Activated naive CD4-positive, alpha-beta T cell treated with anti-CD3 and anti-CD28 coated beads, Interleukin-2, amount 10 ng/mL, durations not matched to agents 7 days and 5 days (primary cell): ENCODE results near the gene ODR4.
A peak's percentile ranks its signal among the peaks of the same experiment; 100 is the strongest.
"Not testable (repeated sequence)": the region's sequence is repeated elsewhere in the genome, so short reads cannot be mapped to it uniquely, and the experiment has no call there.

Experiments
- CTCF ChIA-PET: fragments of 350-600 bp; sonication (Branson Sonifier 250); formaldehyde crosslinking; loops from one replicate; lab custom pipeline; 2021; ENCODE audit warnings: antibody characterized with exemption; lab: Charles Lee
- DNase-seq: peaks from one replicate; pipeline ENCODE4 v3.0.0-alpha.2; 2020
- H3K27ac Mint-ChIP-seq: one replicate; pipeline ENCODE4 v1.8.0; 2021; ENCODE audit warnings: mild to moderate bottlenecking, moderate library complexity, mixed read lengths
- H3K27me3 Mint-ChIP-seq: one replicate; pipeline ENCODE4 v1.8.0; 2021; ENCODE audit warnings: mild to moderate bottlenecking, mixed read lengths
- H3K36me3 Mint-ChIP-seq: one replicate; pipeline ENCODE4 v1.8.0; 2021; ENCODE audit warnings: mixed read lengths
- H3K4me1 Mint-ChIP-seq: one replicate; pipeline ENCODE4 v1.8.0; 2021; ENCODE audit warnings: mixed read lengths
- H3K4me3 Mint-ChIP-seq: one replicate; pipeline ENCODE4 v1.8.0; 2021; ENCODE audit warnings: mild to moderate bottlenecking, moderate library complexity, mixed read lengths
- H3K9me3 Mint-ChIP-seq: one replicate; pipeline ENCODE4 v1.8.0; 2021; ENCODE audit warnings: mixed read lengths

ODR4 gene

GRCh38 chr1:186375152-186375928 lies at the start of gene ODR4, which contains the start of gene TPR:
Gene ODR4 (plus strand): TSS chr1:186375838. CDS start chr1:186379786, 3,948 bp downstream.
Gene TPR (minus strand): TSS chr1:186375253. CDS start chr1:186375028, 225 bp downstream.
- CTCF ChIA-PET, result interaction anchor here (0.6 to 2.4 kb wide), 29 partner anchors 10 to 611 kb away, joined by 3 to 24 read pairs (median 4); partner anchors contain the start of gene PRG4
- peaks cover 24% of the 10 kb centered on the region for H3K36me3 Mint-ChIP-seq

GRCh38 chr1:186326009-186326408 lies 49.6 kb upstream of the ODR4 start:
- peaks cover 32% of the 10 kb centered on the region for H3K4me1 Mint-ChIP-seq
- CTCF ChIA-PET, result interaction anchor here (0.9 to 3.4 kb wide), 11 partner anchors 9 to 58 kb away, joined by 3 to 37 read pairs (median 7); partner anchors contain the start of genes ODR4 and TPR
- DNase-seq, result no peak
- peaks cover 59% of the 10 kb centered on the region for H3K36me3 Mint-ChIP-seq
- no peaks in the 10 kb centered on the region for H3K9me3 Mint-ChIP-seq
- H3K4me3 Mint-ChIP-seq, result no peak overlapping the region
- H3K27me3 Mint-ChIP-seq, result no peaks in the 10 kb centered on the region
- H3K27ac Mint-ChIP-seq, result no peak overlapping the region

More at GRCh38 chr1:186375152-186375928, at the start of gene ODR4, which contains the start of gene TPR:
- peak within 1 kb of the TSS; percentile 96 for H3K27ac Mint-ChIP-seq
- no peaks in the 10 kb centered on the region for H3K9me3 Mint-ChIP-seq
- peak within 1 kb of the TSS; percentile 99 for H3K4me3 Mint-ChIP-seq
- peaks cover 5% of the 10 kb centered on the region for H3K27me3 Mint-ChIP-seq
- DNase-seq, result peak; percentile 98
- H3K4me1 Mint-ChIP-seq, result peaks cover 52% of the 10 kb centered on the region

DNA sequence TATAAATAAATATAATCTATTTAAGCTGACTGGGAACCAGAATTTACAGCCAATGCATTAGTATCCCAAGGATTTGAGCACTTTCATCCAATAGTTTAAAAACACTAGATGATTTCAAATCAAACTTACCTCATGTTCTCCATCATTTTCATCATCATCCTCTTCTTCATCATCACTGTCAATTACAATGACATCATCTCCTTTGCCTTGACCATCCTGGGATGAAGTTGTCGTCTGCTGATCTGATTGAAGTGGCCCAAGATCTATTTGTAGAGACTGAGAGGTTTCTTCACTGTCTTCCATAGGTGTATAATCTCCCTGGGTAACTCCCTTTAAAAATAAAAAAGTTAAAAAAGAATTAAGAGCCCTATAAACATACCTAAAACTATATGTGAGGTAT lies 48.3 kb upstream of the ODR4 start:
- Mint-ChIP-seq H3K4me1 (peaks cover 19% of the 10 kb centered on the region), H3K36me3 (peaks cover 48% of the 10 kb centered on the region), H3K27me3 (no peaks in the 10 kb centered on the region), H3K4me3 (no peak overlapping the region), H3K27ac (no peak overlapping the region), H3K9me3 (no peaks in the 10 kb centered on the region)
- CTCF ChIA-PET, result no interaction called here
- no peak for DNase-seq

GRCh38 chr1:186330758-186331157 lies 44.9 kb upstream of the ODR4 start:
- Mint-ChIP-seq H3K27ac (no peak overlapping the region), H3K4me3 (no peak overlapping the region), H3K9me3 (no peaks in the 10 kb centered on the region), H3K27me3 (no peaks in the 10 kb centered on the region), H3K4me1 (peaks cover 1% of the 10 kb centered on the region), H3K36me3 (peaks cover 51% of the 10 kb centered on the region)
- no peak for DNase-seq
- CTCF ChIA-PET, result interaction anchor here (0.9 to 3.5 kb wide), 13 partner anchors 9 to 44 kb away, joined by 3 to 26 read pairs (median 4); partner anchors contain the start of gene TPR

DNA sequence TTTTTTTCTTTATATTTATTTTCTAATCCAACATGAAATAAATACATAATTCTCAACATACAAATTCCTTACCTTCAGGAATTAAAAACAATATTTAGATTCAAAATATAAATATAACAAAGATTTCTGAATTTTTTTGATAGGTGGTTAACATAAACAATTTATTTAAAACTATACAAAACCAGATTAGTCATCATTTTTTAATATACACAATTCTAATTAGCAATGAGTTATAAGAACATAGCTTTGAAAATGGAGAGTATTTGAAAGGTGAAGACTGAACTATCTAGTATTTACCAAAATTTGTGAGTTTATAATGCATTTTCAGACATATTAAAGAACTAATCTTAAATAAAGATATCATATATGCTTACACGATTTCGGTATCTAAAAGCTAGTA lies 38.1 kb upstream of the ODR4 start:
- CTCF ChIA-PET, result interaction anchor here (1.0 kb wide), 1 partner anchor 26 kb away, joined by 3 read pairs; no protein-coding TSS in a partner anchor
- Mint-ChIP-seq H3K9me3 (no peaks in the 10 kb centered on the region), H3K4me1 (no peaks in the 10 kb centered on the region), H3K36me3 (peaks cover 60% of the 10 kb centered on the region), H3K27ac (no peak overlapping the region), H3K4me3 (no peak overlapping the region), H3K27me3 (no peaks in the 10 kb centered on the region)
- DNase-seq, result no peak

GRCh38 chr1:186340772-186341171 lies 34.9 kb upstream of the ODR4 start:
- no peak overlapping the region for H3K4me3 Mint-ChIP-seq
- CTCF ChIA-PET, result no interaction called here
- no peaks in the 10 kb centered on the region for H3K27me3 Mint-ChIP-seq
- no peaks in the 10 kb centered on the region for H3K9me3 Mint-ChIP-seq
- no peak overlapping the region for H3K27ac Mint-ChIP-seq
- peaks cover 62% of the 10 kb centered on the region for H3K36me3 Mint-ChIP-seq
- no peaks in the 10 kb centered on the region for H3K4me1 Mint-ChIP-seq
- no peak for DNase-seq

GRCh38 chr1:186347837-186348691 lies 27.6 kb upstream of the ODR4 start:
- not testable (repeated sequence) for H3K27me3 Mint-ChIP-seq, DNase-seq, H3K9me3 Mint-ChIP-seq, H3K27ac Mint-ChIP-seq, H3K4me3 Mint-ChIP-seq, H3K4me1 Mint-ChIP-seq
- CTCF ChIA-PET, result interaction anchor here (0.9 kb wide), 3 partner anchors 13 to 27 kb away, joined by 3 to 4 read pairs (median 3); partner anchors contain the start of gene TPR
- peaks cover 66% of the 10 kb centered on the region for H3K36me3 Mint-ChIP-seq

- H3K4me3 Mint-ChIP-seq, result peak overlapping the region; percentile 99
- peaks cover 5% of the 10 kb centered on the region for H3K27me3 Mint-ChIP-seq
- peak; percentile 56 for DNase-seq
- H3K4me1 Mint-ChIP-seq, result peaks cover 51% of the 10 kb centered on the region
- no peaks in the 10 kb centered on the region for H3K9me3 Mint-ChIP-seq
- CTCF ChIA-PET, result interaction anchor here (0.6 to 2.4 kb wide), 29 partner anchors 10 to 612 kb away, joined by 3 to 24 read pairs (median 4); partner anchors contain the start of gene PRG4
- H3K27ac Mint-ChIP-seq, result peak overlapping the region; percentile 96
- peaks cover 26% of the 10 kb centered on the region for H3K36me3 Mint-ChIP-seq
These were observed 1.1 kb upstream of the ODR4 start for GRCh38 chr1:186374303-186375151.

DNA sequence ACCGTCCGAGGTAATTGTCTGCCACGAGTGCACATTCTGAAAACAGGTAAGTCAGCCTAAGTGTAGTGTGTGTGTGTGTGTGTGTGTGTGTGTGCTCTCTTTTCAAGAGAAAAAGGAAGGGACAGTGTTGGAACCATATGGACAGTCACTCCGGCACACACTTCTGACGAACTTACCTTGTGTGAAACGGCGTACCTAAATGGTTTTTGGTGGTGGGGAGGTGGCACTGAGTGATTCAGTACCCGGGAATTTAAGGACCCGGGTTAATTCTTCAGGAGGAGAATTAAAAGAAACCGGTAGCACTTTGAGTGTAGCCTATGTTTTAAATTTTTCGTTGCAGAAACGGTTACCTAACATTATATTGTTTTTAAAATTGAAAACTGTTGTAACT lies 286 bp downstream of the ODR4 start:
- CTCF ChIA-PET, result interaction anchor here (1.1 to 2.4 kb wide), 11 partner anchors 10 to 79 kb away, joined by 3 to 24 read pairs (median 4); no protein-coding TSS in a partner anchor
- Mint-ChIP-seq H3K4me3 (peak overlapping the region; percentile 99), H3K9me3 (no peaks in the 10 kb centered on the region), H3K27me3 (peaks cover 5% of the 10 kb centered on the region), H3K36me3 (peaks cover 19% of the 10 kb centered on the region), H3K27ac (peak overlapping the region; percentile 96), H3K4me1 (peaks cover 46% of the 10 kb centered on the region)
- DNase-seq, result no peak

DNA sequence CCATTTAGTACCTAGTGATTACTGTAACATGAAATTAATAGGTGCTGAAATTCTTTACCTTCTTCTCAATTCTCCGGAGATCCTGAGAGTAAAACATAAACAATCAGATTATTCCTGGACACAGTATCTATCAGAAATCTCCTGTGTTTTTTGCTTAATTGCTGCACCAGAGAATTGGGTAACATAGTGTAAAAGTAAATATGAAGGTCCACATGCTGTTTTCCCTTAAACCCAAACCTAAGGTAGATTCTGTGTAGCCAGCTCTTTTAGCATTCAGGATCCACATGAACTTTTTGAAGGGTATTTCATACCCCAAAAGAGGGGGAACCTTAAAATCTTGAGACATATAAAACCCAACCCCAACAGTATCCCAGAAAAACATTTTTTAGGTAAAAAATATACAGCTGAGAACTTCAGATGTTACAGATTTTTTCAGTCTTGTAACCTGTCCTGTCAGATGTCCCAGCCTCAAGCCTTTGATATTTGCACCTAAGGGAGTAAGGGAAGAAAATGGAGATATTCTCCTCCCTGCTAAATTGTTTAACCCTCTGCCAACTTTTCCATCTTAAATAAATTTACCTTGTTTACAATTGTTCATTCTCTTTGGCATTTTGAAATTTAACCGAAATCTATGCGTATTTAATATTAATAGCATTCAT lies 11.2 kb downstream of the ODR4 start:
- H3K27ac Mint-ChIP-seq, result no peak overlapping the region

GRCh38 chr1:186390925-186391324 lies 15.3 kb downstream of the ODR4 start:
- H3K27ac Mint-ChIP-seq, result no peak overlapping the region
- H3K9me3 Mint-ChIP-seq, result no peaks in the 10 kb centered on the region
- no peaks in the 10 kb centered on the region for H3K4me1 Mint-ChIP-seq
- no peak overlapping the region for H3K4me3 Mint-ChIP-seq
- H3K36me3 Mint-ChIP-seq, result peaks cover 28% of the 10 kb centered on the region
- CTCF ChIA-PET, result interaction anchor here (0.6 kb wide), 1 partner anchor 215 kb away, joined by 3 read pairs; no protein-coding TSS in a partner anchor
- no peak for DNase-seq
- H3K27me3 Mint-ChIP-seq, result no peaks in the 10 kb centered on the region

More for the DNA sequence above, 11.2 kb downstream of the ODR4 start:
- Mint-ChIP-seq H3K4me3 (no peak overlapping the region), H3K36me3 (peaks cover 18% of the 10 kb centered on the region), H3K4me1 (no peaks in the 10 kb centered on the region), H3K9me3 (no peaks in the 10 kb centered on the region), H3K27me3 (no peaks in the 10 kb centered on the region)
- CTCF ChIA-PET, result interaction anchor here (3.8 kb wide), 1 partner anchor 11 kb away, joined by 24 read pairs; the partner anchor contains the start of genes ODR4 and TPR
- no peak for DNase-seq

GRCh38 chr1:186391841-186392240 lies 16.2 kb downstream of the ODR4 start:
- Mint-ChIP-seq H3K9me3 (no peaks in the 10 kb centered on the region), H3K4me3 (no peak overlapping the region), H3K36me3 (peaks cover 30% of the 10 kb centered on the region), H3K4me1 (no peaks in the 10 kb centered on the region), H3K27me3 (no peaks in the 10 kb centered on the region), H3K27ac (no peak overlapping the region)
- CTCF ChIA-PET, result no interaction called here
- no peak for DNase-seq
